Activated CD4-positive, alpha-beta T cell treated with anti-CD3 and anti-CD28 coated beads for 1 hour (primary cell): Measurements from ENCODE around the gene PDE5A.
A peak's percentile ranks its signal among the peaks of the same experiment; 100 is the strongest.
"Not testable (repeated sequence)": the region's sequence is repeated elsewhere in the genome, so short reads cannot be mapped to it uniquely, and the experiment has no call there.

Source experiments
- DNase-seq: peaks from one replicate; pipeline ENCODE4 v3.0.0-alpha.2; 2020

The PDE5A gene

DNA sequence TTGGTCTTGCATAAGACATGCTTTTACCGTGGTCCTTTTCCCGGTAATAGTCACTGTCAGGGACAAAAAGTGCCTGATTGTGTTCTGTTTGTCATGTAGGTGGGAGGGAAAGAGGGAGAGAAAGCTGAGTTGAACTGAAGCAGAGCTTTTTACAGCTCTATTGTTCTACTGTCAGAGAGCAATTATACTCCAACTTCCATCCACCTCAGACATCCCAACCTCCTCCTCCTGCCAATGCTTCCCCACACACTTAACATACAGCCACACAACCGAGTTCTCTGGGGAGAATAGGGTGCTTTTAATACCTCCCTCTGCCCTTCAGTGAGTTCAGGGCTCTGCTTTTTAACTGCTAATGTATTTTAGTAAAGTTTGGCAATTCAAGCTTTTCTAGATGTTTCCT lies 159.6 kb downstream of the PDE5A start:
- DNase-seq: not testable (repeated sequence)

DNA sequence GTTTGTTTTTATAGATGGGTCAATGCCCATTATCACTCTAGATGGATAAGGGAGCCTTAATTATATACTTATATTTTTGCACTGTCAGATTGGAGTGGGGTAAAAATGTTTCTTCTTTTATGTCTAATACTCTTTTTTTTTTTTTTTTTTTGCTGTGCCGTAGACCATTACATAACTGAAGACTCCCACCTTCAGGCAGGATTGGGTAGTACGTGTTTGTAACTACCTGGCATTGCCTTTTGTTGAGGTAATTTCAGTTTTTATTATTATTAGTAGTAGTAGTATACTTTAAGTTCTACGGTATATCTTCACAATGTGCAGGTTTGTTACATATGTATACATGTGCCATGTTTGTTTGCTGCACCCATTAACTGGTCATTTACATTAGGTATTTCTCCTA lies 165.9 kb downstream of the PDE5A start:
- DNase-seq: not testable (repeated sequence)

DNA sequence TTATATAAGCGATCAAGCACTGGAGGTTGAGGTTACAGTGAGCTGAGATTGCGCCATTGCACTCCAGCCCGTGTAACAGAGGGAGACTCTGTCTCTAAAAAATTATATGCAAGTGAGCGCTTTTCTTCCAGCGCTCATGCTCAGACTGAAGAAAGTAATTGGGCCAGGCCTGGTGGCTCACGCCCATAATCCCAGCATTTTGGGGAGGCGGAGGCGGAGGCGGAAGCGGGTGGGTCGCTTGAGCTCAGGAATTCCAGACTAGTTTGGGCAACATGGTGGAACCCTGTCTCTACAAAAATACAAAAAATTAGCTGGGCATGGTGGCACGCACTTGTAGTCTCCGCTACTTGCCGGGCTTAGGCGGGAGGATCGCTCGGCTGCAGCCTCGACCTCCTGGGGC lies 172.9 kb downstream of the PDE5A start:
- not testable (repeated sequence) for DNase-seq

DNA sequence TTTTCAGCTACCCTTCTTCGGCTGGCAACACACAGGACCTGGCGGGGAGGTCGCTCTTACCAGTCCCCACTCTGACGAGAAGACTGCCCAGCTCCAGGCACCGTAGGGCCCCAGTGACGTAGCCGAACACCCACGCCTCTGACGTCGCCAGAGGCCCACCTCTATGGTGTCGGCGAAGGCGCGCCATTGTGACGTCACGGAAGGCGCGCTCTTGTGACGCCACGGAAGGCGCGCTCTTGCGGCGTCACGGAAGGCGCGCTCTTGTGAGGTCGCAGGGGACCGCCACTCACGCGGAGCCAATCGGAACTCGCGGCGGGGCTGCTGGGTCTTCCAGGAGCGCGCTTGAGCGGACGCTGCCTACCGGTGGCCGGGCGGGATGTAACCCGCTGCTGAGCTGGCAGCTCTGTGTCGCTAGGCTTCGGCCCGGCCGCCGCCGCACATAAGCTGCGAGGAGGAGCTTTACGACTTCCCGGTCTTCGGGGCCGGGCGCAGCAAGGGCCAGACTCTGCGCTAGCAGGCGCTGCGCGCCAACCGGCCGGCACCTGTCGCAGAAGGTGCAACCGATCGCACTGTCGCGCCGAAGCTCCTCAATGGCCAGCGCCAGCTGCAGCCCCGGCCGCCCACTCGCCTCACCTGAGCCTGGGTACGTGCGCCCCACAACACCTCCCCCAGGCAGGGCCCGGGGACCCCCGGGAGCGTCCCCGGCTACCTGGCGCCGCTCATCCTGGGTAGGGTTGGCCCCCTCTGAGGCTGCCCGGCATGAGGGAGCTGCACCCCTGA lies 173.9 kb downstream of the PDE5A start:
- DNase-seq: peak; percentile 96

DNA sequence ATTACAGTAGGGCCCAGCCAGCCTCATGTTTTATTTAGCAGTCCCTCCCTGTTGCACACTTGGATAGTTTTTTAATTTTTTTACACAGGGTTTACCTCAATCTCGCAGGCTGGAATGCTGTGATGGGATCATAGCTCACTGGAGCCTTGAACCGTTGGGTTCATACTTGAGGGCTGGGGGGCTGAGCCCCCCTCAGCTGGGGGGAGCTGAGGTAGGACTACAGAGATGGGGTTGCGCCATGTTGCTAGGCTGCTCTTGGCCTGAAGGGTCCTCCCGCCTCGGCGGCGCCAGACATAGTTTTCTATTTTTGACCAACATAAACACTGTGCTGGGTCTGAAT lies 174.5 kb downstream of the PDE5A start:
- not testable (repeated sequence) for DNase-seq

DNA sequence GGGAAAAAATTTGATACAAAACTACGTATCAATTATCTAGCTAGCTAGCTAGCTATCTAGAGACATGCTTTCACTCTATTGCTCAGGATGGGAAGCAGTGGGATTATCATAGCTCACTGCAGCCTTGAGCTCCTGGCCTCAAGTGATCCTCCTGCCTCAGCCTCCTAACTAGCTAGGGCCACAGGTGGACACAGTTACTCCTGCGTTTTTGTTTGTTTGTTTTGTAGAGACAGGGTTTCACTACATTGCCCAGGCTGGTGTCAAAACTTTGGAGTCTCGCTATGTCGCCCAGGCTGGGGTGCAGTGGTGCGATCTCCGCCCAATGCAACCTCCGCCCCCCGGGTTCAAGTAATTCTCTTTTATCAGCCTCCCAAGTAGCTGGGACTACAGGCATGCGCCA lies 175.3 kb downstream of the PDE5A start:
- not testable (repeated sequence) for DNase-seq

DNA sequence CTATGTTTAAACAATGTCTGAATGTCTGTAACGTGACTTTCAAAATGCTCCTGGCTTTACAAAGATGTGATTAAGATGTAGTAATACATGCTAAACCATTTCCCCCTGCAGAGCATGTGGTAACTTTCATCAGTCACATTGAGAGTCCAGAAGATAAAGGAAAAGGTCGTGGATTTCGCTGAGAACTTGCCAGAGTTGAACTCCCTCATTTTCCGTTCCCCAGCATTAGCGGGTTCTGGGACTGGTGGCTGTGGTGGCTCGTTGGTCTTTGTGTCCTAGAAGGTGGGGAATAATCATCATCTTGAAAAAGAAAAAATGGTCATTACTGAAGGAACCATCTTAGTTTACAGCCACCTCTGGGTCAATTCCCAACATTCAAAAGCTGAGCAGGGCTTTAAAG lies 178.8 kb downstream of the PDE5A start:
- DNase-seq: not testable (repeated sequence)
